ENCODE measurements around the gene ELL2. TPM values are rescaled to one million over a fixed set of nuclear protein-coding genes. Genes with fewer than 3 reads are reported as not detected.

ELL2 gene
- polyA plus RNA-seq, 1 experiment, result 58.9 TPM

DNA sequence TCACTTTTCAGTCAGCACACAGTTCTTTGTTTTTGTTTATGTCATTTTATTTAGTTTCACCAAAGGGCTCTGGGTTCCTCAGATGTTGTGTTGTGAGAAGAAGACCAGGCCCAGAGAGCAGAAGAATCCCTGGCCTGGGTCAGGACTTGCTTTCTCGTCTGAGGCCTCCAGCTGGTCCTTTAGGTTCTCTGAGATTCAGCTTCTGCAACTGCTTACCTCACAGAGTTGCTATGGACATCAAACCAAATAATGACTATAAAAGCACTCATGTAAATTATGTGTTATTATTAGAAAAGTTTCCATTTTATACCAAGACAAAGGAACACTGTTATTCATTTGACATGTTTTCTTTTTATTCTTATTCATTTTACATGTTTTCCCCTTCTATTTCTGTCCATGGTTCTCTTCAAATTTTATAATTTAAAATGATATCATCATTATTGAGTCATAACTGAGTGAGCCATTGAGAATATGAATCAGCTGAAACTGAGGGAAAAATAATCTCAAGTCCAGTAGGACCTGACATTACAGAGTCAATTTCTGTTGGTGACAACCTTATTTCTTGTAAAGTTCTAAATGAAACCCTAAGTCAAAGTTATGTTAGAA, 95.1 kb downstream of the ELL2 start:
- POLR2A ChIA-PET, result no interaction called here
- CTCF ChIA-PET, result no interaction called here
- no peak for DNase-seq (ENCODE audit: low read depth)

DNA sequence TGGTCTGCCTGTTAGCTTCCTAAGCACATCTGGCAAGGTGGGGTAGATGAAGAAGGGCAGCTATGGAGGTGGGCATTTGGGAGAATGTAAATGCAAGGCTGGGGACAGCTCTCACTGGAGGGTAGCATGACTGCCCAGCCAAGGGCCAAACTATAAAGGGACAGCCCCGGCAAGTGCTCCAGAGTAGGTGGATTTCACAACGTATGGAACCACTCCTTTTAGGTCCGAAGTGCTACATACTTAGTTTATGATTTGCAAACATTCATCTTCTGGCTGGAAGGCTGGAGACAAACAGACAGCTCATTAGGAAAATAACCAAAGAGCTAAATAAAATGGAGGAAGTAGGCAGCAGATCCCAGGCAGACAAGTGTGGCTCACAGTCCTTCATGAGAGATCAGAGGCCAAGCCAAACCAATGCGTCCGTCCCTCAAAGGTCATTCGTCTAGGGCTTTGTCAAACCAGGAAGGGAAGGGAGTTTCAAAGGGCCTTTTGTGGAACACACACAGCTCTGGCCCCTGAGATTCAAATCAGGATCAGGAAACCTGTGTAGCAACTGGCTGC, 96.6 kb downstream of the ELL2 start:
- TF ChIP-seq, protein P1, sequence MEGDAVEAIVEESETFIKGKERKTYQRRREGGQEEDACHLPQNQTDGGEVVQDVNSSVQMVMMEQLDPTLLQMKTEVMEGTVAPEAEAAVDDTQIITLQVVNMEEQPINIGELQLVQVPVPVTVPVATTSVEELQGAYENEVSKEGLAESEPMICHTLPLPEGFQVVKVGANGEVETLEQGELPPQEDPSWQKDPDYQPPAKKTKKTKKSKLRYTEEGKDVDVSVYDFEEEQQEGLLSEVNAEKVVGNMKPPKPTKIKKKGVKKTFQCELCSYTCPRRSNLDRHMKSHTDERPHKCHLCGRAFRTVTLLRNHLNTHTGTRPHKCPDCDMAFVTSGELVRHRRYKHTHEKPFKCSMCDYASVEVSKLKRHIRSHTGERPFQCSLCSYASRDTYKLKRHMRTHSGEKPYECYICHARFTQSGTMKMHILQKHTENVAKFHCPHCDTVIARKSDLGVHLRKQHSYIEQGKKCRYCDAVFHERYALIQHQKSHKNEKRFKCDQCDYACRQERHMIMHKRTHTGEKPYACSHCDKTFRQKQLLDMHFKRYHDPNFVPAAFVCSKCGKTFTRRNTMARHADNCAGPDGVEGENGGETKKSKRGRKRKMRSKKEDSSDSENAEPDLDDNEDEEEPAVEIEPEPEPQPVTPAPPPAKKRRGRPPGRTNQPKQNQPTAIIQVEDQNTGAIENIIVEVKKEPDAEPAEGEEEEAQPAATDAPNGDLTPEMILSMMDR (IDR thresholded peaks at IDR 0.05; ENCODE audit: insufficient read depth, low read depth, low read length), result no peak
- H3K36me3 ChIP-seq (ENCODE audit: control insufficient read depth, insufficient read depth, low read length), result no peaks in the 10 kb centered on the region
- DNase-seq (ENCODE audit: low read depth), result no peak
- ChIA-PET CTCF (interaction anchor here (0.5 to 1.2 kb wide), 2 partner anchors 9 to 46 kb away, joined by 3 read pairs; no protein-coding TSS in a partner anchor), POLR2A (interaction anchor here (0.6 kb wide), 3 partner anchors 30 to 142 kb away, joined by 4 to 17 read pairs (median 6); no protein-coding TSS in a partner anchor)
- no peaks in the 10 kb centered on the region for H3K27me3 ChIP-seq (ENCODE audit: control insufficient read depth, insufficient read depth, low read length)
- no peak overlapping the region for H3K4me3 ChIP-seq (ENCODE audit: low read depth, low read length)

More for the DNA sequence above, 95.1 kb downstream of the ELL2 start:
- TF ChIP-seq, protein P1 (IDR thresholded peaks at IDR 0.05; ENCODE audit: insufficient read depth, low read depth, low read length), result no peak
- Histone ChIP-seq H3K27me3 (ENCODE audit: control insufficient read depth, insufficient read depth, low read length) (no peaks in the 10 kb centered on the region), H3K36me3 (ENCODE audit: control insufficient read depth, insufficient read depth, low read length) (no peaks in the 10 kb centered on the region), H3K4me3 (ENCODE audit: low read depth, low read length) (no peak overlapping the region)

DNA sequence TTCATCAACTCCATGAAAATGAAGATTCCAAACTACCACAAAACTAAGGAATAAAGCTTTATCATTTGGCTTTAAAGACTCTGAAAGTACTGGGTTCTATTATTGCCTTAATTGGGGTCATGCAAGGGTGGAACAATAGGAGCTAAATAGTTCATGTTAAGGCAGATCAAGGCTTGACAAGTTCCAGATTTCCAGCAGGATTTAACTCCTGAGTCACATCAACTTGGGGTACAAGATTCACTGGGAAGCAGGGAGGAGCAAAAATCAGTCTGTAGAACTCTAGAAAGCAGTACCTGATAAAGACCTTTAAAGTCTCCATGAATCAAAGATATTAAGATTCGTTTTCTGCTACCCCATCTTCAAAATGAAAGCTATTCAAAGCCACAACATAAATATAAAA, 97.2 kb downstream of the ELL2 start:
- no peaks in the 10 kb centered on the region for H3K27me3 ChIP-seq (ENCODE audit: control insufficient read depth, insufficient read depth, low read length)
- TF ChIP-seq, protein P1 (IDR thresholded peaks at IDR 0.05; ENCODE audit: insufficient read depth, low read depth, low read length), result no peak
- no peak overlapping the region for H3K4me3 ChIP-seq (ENCODE audit: low read depth, low read length)
- DNase-seq (ENCODE audit: low read depth), result no peak
- no peaks in the 10 kb centered on the region for H3K36me3 ChIP-seq (ENCODE audit: control insufficient read depth, insufficient read depth, low read length)
- CTCF ChIA-PET, result interaction anchor here (0.5 to 1.2 kb wide), 3 partner anchors 9 to 46 kb away, joined by 3 read pairs; no protein-coding TSS in a partner anchor
- POLR2A ChIA-PET, result interaction anchor here (0.6 kb wide), 2 partner anchors 30 to 52 kb away, joined by 4 to 17 read pairs; no protein-coding TSS in a partner anchor

DNA sequence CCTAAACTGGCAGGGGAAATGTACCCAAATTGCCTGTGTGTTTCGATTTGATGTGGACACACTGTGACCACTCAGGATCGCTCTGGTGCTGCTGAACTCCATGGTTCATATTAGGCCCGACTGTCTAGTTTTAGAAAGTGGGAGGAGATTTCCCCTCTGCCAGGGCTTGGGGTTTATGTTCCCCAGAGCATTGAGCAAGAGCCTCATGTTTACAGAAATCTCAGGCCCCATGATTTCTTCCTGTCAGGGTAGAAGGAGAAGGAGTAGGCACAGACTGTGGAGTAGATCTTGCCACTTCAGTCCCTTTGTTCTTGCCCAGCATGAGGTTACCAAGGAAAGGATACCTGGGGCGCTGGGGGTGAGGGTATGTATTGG, 98.3 kb downstream of the ELL2 start:
- DNase-seq (ENCODE audit: low read depth), result no peak
- ChIA-PET CTCF (interaction anchor here (0.9 to 1.0 kb wide), 2 partner anchors 11 to 139 kb away, joined by 3 read pairs; no protein-coding TSS in a partner anchor), POLR2A (interaction anchor here (0.6 kb wide), 1 partner anchor 374 kb away, joined by 4 read pairs; no protein-coding TSS in a partner anchor)
- no peaks in the 10 kb centered on the region for H3K36me3 ChIP-seq (ENCODE audit: control insufficient read depth, insufficient read depth, low read length)
- H3K27me3 ChIP-seq (ENCODE audit: control insufficient read depth, insufficient read depth, low read length), result no peaks in the 10 kb centered on the region
- H3K4me3 ChIP-seq (ENCODE audit: low read depth, low read length), result no peak overlapping the region
- TF ChIP-seq, protein P1 (IDR thresholded peaks at IDR 0.05; ENCODE audit: insufficient read depth, low read depth, low read length), result no peak

DNA sequence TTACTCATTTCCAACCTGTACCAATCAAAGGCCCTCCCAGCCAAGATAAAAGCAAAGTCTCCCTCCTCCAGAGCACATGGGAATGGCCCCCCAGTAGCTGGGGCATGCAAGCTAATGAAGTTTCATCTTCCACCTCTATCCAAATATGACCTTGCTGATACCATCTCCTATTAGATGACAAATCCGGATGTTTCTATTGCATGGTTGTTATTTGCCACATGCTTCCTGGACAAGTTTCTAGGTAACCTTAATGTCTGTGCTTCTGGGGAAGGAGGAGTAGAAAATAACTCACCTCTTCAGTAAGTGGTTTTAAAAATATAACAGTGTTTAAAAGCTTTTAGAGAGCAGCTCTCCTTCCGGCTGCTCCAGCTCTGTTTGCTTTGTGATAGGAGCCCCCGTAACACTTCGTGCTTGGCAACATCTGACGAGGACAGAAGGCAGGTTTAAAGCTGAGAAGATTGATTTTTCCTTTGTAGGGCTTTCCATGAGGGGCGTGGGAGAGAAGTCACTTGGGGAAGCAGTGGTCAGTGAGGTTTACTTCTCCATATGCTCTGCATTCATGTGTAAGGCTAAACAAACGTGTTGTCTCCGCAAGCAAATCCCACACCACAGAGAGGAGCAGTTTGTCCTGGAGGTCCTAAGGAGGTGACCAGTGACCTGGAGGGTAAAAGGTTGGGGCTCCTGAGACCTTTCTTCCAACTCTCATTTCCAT, 98.8 kb downstream of the ELL2 start:
- POLR2A ChIA-PET, result no interaction called here
- H3K36me3 ChIP-seq (ENCODE audit: control insufficient read depth, insufficient read depth, low read length), result no peaks in the 10 kb centered on the region
- TF ChIP-seq, protein P1 (IDR thresholded peaks at IDR 0.05; ENCODE audit: insufficient read depth, low read depth, low read length), result no peak
- H3K4me3 ChIP-seq (ENCODE audit: low read depth, low read length), result no peak overlapping the region
- no peaks in the 10 kb centered on the region for H3K27me3 ChIP-seq (ENCODE audit: control insufficient read depth, insufficient read depth, low read length)
- no peak for DNase-seq (ENCODE audit: low read depth)
- CTCF ChIA-PET, result interaction anchor here (0.9 to 1.0 kb wide), 2 partner anchors 11 to 139 kb away, joined by 3 read pairs; no protein-coding TSS in a partner anchor

Measured in BJ (cell line).